Activated T-cell treated with anti-CD3 and anti-CD28 coated beads, Interleukin-2, amount 50 U/mL, for 1 hour (primary cell): ENCODE measurements around the gene COA8.
A peak's percentile ranks its signal among the peaks of the same experiment; 100 is the strongest.
"Not testable (repeated sequence)": the region's sequence is repeated elsewhere in the genome, so short reads cannot be mapped to it uniquely, and the experiment has no call there.

Experiments
- DNase-seq: peaks from one replicate; pipeline ENCODE4 v3.0.0-alpha.2; 2020

COA8 gene

DNA sequence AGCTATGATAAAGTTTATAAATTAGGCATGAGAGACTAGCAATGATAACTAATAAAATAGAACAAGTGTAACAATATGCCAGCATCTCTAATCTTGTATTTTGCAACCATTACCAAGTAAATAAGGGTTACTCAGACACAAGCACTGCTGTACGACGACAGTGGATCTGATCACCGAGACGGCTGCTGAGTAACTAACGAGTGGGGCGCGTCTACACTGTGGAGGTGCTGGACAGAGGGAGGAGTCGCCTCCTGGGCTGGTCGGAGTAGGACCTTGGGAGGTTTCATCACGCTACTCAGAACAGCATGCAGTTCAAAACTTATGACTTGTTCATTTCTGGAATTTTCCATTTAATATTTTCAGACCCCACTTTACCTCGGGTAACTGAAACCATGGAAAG is 18.4 kb downstream of the COA8 start:
- DNase-seq = no peak

DNA sequence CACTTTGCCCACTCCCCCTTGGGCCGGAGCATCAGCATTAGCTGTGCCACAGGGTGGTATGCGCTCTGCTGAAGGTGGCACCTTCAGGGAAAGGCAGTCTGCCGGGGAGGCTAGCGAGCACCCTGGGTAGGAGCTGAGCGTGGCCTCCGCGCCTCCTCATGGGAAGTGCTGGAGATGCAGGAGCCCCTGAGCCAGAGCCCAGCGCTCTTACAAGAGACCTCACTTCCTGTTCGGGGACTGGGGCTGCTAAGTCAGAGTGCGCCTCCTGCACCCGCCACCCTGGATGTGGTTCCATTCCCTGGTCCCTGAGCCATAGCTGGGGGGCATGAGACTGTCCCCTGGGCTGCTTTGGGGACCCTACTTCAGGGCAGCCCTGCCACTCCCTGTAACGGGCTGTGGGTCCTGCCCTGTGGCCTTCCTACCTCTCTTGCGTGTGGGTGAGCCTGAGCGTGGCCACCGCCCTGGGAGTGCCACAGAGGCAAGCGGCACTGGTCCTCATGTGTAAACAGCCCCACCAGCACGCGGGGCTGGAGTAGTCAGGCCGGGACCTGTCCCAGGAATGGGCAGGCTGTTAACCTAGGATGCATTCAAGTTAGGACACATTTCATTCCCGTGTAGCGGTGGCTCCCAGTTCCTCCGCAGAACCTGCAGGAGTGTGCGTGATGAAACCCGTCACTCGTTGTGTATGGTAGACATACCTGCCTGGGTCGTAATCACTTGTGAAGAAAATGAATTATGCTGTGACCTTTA is 19.4 kb downstream of the COA8 start:
- DNase-seq = no peak

DNA sequence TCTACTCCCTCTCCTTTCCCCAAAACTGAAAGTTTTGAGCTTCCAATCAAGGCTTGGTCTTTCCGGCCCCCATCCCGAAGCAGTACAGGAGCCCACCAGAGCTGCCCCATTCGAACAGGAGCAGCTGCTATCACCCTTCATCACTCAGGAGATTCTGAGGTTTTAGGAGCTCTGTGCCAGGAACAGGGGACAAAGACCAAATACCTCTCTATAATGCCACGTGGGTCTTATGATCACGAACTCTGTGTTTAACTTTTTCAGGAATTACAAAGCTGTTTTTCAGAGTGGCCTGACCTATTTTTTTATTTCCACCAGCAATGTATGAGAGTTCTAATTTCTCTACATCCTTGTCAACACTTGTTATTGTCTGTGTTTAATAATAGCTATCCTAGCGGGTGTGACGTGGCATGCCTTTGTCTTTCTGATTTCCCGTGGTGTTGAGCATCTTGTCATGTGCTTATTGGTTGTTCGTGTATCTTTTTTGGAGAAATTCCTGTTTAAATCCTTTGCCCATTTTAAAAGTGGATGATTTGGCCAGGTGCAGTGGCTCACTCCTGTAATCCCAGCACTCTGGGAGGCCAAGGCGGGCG is 21.7 kb downstream of the COA8 start:
- no peak for DNase-seq

DNA sequence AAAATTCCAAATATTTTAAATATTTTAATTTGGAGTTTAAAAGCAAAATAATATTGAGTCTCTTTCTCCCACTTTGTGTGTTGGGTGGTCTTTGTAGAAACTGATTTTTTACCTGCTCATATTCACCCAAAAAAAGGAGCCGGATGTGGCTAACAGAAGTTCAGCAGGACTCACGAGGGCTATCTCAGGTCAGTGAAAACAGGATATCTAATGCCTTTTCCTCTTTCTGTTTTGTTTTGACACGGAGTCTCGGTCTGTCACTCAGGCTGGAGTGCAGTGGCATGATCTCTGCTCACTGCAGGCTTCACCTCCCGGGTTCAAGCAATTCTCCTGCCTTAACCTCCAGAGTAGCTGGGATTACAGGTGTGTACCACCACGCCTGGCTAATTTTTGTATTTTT is 30.8 kb downstream of the COA8 start:
- DNase-seq = no peak

DNA sequence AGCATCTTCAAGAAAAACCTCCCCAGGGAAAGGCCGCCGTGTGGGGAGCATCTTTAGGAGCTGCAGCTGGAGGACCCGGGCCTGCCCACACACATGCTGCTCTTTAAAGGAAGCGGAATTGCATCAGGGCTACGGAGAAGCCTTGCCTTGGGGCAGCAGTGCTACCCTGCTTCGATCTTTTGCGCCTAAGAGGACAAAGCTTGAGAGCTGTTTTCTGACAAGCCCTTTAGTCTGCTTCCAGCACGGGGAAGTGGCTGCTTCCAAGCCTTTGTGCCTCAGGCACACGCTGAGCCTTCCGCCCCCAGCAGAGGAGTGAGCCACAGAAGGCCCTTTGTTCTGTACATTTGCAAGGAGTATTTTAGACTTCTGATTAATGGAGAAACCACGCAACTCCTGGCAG is 31.5 kb downstream of the COA8 start:
- no peak for DNase-seq

DNA sequence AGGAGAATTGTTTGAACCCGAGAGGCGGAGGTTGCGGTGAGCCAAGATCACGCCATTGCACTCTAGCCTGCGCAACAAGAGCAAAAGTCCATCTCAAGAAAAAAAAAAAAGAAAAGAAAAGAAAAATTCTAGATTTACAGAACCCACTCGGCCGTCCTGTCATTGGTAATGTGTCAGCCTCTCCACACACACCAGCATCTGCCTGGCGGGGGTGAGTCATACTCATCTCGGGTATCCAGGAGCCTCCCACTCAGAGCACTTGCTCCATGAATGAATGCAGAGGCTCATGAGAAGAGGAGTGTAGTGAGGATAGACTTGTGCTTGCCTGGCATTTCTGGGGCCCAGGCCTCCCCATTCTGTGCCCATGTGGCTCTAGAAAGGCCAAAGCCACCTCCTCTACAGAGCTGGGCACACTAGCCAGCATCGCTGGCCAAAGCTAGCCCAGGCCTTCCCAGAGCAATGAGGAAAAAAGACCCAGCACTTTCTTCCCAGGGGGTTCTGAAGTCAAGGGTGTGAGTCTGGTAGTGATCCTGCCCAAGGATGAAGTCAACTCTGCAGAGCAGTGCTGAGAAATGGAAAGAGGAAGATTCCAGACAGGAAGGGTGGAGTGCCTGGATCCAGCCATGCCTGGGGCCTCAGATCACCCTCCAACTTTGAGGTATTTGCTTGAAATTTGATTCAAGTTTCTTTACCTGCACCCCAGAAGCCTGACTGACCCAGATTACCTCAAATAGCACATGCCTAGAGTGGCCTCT is 35.0 kb downstream of the COA8 start:
- no peak for DNase-seq

DNA sequence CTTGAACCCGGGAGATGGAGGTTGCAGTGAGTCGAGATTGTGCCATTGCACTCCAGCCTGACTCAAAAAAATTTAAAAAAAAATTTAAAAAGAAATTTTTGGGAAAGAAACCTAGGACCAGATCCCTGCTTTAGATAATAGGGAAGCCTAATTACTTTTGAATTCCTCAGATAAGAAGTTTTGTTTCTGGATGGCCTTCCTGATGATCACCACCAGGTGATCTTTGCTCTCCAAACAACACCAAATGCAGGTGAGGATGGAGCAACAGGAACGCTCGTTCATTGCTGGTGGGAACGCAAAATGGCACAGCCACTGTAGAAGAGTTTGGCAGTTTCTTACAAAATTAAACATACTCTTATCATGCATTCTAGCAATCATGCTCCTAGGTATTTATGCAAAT is 37.7 kb downstream of the COA8 start:
- no peak for DNase-seq

DNA sequence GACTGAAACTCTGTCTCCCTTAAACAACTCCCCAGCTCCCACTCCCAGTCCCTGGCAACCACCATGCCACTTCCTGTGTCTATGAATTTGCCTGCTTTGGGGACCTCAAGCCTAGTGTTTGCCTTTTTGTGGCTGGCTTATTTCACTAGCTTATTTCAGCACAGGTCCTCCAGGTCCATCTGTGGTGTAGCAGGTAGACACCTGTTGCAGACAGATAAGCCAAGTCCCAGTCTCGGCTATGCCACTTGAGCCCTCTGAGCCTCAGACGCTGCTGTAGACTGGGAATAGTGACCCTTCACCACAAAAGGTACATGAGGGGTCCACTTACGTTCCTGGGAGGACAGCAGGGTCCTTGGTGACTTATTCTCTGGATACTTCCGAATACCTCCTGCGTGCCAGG is 41.9 kb downstream of the COA8 start:
- no peak for DNase-seq

DNA sequence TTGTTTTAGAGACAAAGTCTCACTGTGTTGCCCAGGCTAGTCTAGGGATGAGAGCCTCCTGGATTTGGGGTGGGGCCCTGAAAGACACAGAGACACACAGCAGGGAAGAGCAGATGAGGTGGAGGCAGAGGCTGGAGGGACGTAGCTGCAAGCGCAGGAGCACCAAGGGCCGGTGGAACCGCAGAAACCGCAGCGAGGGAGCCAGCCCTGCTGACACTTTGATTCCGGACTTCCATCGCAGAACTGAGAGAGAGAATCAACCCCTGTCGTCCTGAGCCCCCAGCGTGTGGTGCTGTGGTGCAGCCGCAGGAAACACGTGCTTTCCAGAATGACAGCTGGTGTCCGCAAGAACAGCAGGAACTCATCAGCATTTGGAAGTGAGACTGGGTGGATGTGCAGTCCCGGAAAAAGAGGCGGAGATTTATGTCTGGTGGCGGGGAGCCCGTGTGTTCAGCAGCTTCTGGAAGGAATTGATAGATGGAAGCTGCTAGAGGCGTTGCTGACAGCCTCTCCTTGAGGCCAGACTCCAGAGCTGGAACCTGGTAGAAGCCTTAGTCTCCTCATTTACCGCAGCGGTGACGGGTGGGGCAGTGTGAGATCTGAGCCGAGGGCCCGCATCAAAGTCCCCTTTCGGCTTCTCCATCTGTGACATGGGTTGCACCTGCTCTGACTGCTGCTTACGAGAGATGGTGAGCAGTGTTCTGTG is 44.4 kb downstream of the COA8 start:
- peak; percentile 53 for DNase-seq

DNA sequence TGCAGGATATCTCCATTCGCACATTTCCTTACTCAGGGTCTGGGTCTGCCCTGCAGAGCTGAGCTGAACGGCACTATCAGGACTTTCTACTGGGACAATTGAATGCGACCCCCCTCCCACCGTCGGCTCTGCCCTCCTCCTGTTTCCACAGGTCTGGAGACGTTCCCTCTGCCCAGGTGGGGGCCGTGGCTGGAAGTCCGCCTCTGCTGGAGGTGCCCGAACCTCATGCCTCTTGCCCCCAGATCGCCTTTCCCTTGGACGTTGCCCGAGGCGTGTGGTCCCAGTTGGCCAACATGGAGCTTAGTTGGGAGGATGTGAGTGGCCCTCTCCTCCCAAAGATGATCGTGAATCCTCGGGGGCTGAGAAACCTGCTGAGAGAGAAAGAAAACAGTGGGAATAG is 45.1 kb downstream of the COA8 start:
- DNase-seq = no peak

DNA sequence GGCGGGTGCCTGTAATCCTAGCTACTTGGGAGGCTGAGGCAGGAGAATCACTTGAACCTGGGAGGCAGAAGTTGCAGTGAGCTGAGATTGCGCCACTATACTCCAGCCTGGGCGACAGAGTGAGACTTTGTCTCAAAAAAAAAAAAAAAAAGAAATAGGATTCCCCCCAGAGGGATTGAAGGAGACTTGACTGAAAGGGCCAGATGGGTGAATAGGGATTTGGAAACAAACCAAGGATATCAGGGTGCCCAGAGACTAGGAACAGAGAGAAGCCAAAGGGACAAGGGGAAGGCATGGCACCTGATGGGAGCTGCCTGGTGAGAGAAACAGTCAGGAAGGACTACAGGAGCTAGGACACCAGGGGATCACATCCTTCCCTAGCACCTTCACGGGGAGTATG is 46.3 kb downstream of the COA8 start:
- not testable (repeated sequence) for DNase-seq

DNA sequence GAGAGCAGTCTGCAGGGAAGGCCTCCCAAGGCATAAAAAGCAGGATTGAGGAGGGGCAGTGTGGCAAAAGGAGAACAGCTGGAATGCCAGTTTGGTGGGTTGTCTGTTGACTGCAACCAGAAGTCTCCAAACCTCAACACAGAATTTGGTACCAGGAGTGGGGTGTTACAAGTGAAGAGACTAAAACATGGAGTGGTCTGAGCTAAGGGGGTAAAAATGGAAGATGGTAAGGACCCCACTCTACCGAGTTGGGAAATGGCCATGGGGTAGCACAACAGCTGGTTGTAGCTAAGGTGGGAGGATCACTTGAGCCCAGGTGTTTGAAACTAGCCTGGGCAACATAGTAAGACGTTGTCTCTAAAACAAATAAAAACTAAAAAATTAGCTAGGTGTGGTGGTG is 48.5 kb downstream of the COA8 start:
- no peak for DNase-seq

DNA sequence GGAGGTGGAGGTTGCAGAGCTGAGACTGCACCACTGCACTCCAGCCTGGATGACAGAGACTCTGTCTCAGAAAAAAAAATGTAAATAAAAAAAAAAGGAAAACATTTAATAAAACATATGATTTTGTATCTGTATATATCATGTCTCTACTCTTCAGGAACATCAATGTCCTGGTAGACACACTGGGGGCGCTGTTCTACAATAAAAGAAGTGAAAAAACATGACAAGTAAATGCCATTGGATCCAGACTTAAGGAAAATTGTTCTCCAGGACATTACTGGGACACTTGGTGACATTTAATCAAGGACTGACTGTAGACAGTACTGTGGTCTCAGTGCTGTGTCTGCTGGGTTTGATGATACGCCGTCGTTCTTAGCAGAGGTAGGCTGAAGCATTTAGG is 50.8 kb downstream of the COA8 start:
- DNase-seq = no peak

DNA sequence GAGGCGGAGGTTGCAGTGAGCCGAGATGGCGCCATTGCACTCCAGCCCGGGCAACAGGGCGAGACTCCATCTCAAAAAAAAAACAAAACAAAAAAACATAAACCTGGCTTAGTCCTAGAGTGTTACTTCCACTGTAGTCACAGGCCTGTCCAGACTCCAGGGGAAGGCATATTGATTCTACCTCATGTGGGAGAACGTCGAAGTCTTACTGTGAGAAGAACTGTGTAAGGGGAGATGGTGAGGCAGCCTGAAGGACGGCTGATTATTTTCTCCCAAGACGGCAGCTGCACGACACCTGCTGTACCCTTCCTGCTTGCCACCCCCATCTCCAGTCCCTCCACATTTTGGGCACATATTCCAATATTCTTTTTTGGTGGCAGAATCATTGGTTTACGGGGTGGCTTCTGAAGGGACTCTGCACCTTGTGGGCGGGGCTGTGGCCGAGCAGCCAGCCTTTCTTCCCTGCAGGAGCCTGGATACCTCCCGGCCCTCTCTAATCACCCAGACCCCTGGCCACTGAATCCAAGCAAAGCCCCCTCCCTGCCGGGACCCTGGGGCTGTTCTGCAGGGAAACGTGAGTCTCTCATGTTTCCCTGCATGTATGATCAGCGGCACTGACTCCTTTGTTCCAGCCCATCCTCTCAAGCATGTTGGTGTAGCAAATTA is 54.0 kb downstream of the COA8 start:
- DNase-seq = no peak

DNA sequence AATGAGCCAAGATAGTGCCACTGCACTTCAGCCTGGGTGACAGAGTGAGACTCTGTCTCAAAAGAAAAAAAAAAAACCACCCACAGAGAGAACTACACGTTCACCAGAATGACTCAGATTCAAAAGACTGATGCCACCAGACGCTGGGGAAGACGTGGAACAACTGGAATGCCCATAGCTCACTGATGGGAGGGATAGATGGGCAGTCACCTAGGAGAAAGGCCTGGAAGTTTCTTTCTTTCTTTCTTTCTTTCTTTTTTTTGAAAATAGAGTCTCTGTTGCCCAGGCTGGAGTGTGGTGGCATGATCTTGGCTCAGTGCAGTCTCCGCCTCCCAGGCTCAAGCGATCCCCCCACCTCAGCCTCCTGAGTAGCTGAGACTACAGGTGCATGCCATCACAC is 56.3 kb downstream of the COA8 start:
- DNase-seq = no peak

DNA sequence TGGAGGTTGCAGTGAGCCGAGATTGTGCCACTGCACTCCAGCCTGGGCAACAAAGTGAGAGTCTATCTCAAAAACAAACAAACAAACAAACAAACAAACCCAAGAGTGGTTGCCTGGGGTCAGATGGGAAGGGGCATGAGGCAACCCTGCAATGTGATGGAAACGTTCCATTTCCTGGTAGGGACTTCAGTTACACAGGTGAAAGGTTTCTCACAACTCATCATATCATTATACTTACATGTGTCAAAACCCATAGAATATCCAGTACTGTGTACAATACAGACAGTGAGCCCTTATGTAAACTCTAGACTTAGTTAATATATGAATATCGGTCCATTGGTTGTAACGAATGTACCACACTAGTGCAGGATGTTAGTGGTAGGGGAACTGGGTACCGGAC is 59.1 kb downstream of the COA8 start:
- no peak for DNase-seq

DNA sequence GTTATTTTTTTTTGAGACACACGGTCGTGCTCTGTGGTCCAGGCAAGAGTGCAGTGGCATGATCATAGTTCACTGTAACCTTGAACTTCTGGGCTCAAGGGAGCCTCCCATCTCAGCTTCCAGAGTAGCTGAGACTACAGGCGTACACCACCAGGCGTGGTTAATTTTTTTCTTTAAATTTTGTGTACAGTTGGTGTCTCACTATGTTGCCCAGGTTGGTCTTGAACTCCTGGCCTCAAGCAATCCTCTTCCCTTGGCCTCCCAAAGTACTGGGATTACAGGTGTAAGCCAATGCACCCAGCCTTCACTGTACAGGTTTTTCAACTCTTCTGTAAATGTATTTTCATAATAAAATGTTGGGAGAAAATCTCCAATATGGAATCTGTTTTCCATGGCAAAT is 60.5 kb downstream of the COA8 start:
- DNase-seq = no peak

DNA sequence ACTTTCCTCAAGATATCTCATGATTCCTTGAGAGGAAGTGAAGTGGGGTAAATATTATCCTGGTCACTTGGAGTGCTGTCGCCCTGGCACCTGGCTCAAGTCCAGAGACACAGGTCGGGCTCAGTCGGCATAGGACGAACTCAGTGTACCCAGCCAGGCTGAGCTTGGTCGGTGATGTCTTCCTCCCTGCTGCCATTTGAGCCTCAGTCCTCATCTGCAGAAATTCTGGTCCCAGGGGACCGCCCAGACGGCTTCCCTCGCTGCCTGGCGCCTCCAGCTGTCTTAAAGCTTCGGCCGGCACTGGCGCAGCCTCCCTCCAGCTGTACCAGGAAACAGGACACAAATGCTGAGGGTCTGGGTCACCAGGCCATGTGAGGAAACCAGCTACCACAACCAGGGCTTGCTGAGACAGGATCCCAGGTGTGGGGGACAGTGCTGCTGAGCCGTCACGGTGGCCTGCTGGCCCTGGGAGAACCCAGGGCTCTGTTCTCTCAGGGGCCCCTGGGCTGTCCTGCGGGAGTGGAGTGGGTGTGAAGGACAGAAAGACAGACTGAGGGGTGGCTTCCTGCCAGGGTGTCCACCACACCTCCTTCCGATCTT is 61.2 kb downstream of the COA8 start:
- no peak for DNase-seq

DNA sequence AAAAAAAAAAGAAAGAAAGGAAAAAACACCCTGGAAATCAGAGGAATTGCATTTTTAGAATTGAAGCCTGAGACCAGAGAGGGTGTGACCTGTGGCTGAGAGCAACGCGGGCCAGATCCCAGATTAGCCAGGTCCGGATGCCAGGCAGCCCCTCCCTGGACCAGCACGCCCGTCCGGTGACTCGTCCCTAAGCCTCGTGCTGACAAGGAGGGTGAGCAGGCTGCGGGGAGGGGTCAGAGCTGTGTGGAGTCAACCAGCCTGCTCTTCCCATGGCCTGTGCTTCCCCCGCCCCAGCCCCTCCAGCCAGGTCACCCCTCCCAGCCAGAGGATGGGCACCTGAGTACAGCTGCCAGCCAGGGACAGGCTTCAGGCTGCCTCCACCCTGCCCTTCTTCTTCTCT is 62.1 kb downstream of the COA8 start:
- DNase-seq = no peak

DNA sequence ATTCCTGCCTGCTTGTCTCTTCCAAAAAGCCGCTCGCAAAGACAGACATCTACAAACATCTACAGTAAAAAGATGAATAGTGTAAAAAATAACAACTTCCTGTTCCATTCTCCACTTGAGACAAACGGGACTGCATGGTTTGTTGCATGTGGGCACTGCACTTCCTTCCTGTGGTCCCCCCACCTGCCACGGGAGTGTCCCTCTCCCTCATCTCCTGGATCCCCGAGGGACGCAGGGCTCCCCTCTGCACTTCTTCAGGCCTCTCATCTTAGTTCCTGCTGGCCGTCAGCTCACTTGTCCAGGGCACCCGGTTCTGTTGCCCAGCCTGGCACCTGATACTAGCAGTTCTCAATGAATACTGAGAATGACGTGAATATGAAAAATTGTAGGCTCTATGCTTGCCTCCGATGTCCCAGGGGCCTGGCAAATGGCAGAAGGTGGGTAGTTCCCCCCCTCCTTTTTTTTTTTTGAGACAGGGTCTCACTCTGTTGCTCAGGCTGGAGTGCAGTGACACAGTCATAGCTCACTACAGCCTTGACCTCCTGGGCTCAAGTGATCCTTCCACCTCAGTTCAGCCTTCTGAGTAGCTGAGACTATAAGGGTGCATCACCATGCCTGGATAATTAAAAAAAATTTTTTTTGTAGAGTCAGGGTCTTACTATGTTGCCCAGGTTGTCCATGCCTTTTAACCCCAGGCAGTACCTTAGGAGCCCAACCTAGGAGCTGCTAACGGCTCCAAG is 62.8 kb downstream of the COA8 start:
- DNase-seq = no peak

DNA sequence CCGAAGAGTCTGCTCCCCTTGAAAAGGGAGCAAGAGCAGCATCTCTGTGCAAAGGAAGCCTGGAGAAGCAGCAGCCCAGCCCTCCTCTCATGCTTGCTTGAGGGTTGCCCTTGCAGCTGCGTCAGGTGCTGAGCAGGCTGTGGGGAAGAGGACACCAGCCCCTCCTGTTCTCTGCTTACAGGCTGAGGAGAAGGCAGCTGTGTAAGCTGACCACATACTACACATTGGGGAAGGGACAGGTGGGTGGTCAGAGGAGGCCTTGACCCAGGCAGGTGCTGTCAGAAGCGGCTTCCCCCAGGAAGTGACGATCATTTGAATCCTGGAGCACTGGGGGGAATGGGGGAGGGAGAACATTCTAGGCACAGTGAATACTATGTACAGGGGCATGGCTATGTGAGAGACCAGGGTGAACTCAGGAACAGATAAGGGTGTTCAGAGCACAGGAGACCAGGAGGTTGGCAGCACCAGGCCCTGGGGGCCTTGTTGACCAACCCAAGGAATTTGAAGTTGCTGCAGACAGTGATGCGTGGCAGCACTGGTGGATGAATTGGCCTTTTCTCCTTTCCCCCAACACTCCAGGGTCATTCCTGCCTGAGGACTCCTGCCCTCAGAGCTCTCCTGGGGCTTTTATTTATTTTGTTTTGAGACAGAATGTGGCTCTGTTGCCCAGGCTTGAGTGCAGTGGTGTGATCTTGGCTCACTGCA is 63.5 kb downstream of the COA8 start:
- DNase-seq = no peak
